SU-DHL-6 (cell line): ENCODE measurements around the gene OSBPL10.

Experiments
- H2AFZ ChIP-seq: fragments of 200-600 bp; sonication (generic); 2 replicates; pipeline ENCODE4 v1.6.1; 2014; ENCODE audit warnings: low read depth, mild to moderate bottlenecking, moderate library complexity, mixed read lengths, antibody characterized with exemption, low read length; ENCODE audit not compliant: severe bottlenecking
- H3F3A ChIP-seq: fragments of 200-600 bp; shearing (Covaris generic); 2 replicates; pipeline ENCODE4 v1.6.0; 2016; ENCODE audit warnings: antibody characterized with exemption, mild to moderate bottlenecking; ENCODE audit not compliant: insufficient read depth
- H3K27ac ChIP-seq: fragments of 200-600 bp; sonication (generic); 2 replicates; pipeline ENCODE4 v1.5.1; 2016; ENCODE audit warnings: low read depth, mild to moderate bottlenecking, low read length, moderate library complexity, mixed read lengths
- H3K27me3 ChIP-seq: fragments of 200-600 bp; sonication (generic), shearing (Covaris generic); 2 replicates; pipeline ENCODE4 v1.6.0; 2014; ENCODE audit warnings: mild to moderate bottlenecking, low read length
- H3K36me3 ChIP-seq: fragments of 200-600 bp; sonication (generic); 2 replicates; pipeline ENCODE4 v1.6.1; 2014; ENCODE audit warnings: mild to moderate bottlenecking, low read length, mixed read lengths
- H3K4me2 ChIP-seq: fragments of 300-600, 200-600 bp; shearing (Covaris generic), sonication (generic); 2 replicates; pipeline ENCODE4 v1.6.0; 2014; ENCODE audit warnings: low read length, low read depth, mild to moderate bottlenecking; ENCODE audit not compliant: poor library complexity, severe bottlenecking
- H3K4me3 ChIP-seq: fragments of 200-600 bp; sonication (generic); 2 replicates; pipeline ENCODE4 v1.5.1; 2014; ENCODE audit warnings: antibody characterized with exemption, low read length, mild to moderate bottlenecking, mixed read lengths; ENCODE audit not compliant: insufficient read depth, poor library complexity, severe bottlenecking
- H3K79me2 ChIP-seq: fragments of 200-600 bp; sonication (generic); 2 replicates; pipeline ENCODE4 v1.6.1; 2014; ENCODE audit warnings: mild to moderate bottlenecking, low read length, moderate library complexity; ENCODE audit not compliant: insufficient read depth
- H3K9ac ChIP-seq: fragments of 200-600 bp; sonication (generic); 2 replicates; pipeline ENCODE4 v1.7.0; 2014; ENCODE audit warnings: mild to moderate bottlenecking, low read length
- H3K9me2 ChIP-seq: fragments of 200-600 bp; sonication (generic); replicated peaks from 2 replicates; pipeline ENCODE4 v1.6.1; 2014; ENCODE audit warnings: low read length; ENCODE audit not compliant: insufficient read depth
- H3K9me3 ChIP-seq: fragments of 200-600 bp; sonication (generic); 2 replicates; pipeline ENCODE4 v1.6.1; 2014; ENCODE audit warnings: low read length, mixed read lengths; ENCODE audit not compliant: insufficient read depth
- H4K20me1 ChIP-seq: fragments of 200-600 bp; sonication (generic); 2 replicates; pipeline ENCODE4 v1.6.1; 2014; ENCODE audit warnings: low read depth, mild to moderate bottlenecking, antibody characterized with exemption, low read length, moderate library complexity, mixed read lengths
- EZH2phosphoT487 ChIP-seq: fragments of 200-600 bp; sonication (generic), shearing (Covaris generic); conservative IDR thresholded peaks from 2 replicates; pipeline ENCODE4 v1.6.1; 2018; ENCODE audit warnings: mild to moderate bottlenecking, antibody characterized with exemption, low read length, moderate library complexity, mixed read lengths
- TF ChIP-seq, protein P1 (sequence below): fragments of 200-600 bp; sonication (generic); IDR thresholded peaks from one replicate; pipeline ENCODE4 v1.5.1; 2017; ENCODE audit warnings: antibody characterized with exemption, mild to moderate bottlenecking, low read length, moderate library complexity; ENCODE audit not compliant: insufficient read depth, poor library complexity, severe bottlenecking

The OSBPL10 gene

DNA sequence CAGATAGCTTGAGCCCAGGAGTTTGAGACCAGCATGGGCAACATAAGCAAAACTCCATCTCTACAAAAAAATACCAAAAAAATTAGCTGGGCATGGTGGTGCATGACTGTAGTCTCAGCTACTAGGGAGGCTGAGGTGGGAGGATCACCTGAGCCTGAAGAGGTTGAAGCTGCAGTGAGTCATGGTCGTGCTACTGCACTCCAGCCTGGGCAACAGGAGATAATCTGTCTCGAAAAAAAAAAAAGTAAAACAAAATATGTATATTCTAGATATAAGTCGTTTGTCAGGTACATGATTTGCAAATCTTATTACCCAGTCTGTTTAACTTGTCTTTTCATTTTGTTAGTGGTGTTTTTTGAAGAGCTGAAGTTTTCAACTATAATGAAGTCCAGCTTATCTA, 40.7 kb upstream of the OSBPL10 start:
- H3K27ac ChIP-seq = no peak overlapping the region
- H3K79me2 ChIP-seq = no peaks in the 10 kb centered on the region
- TF ChIP-seq, protein P1, sequence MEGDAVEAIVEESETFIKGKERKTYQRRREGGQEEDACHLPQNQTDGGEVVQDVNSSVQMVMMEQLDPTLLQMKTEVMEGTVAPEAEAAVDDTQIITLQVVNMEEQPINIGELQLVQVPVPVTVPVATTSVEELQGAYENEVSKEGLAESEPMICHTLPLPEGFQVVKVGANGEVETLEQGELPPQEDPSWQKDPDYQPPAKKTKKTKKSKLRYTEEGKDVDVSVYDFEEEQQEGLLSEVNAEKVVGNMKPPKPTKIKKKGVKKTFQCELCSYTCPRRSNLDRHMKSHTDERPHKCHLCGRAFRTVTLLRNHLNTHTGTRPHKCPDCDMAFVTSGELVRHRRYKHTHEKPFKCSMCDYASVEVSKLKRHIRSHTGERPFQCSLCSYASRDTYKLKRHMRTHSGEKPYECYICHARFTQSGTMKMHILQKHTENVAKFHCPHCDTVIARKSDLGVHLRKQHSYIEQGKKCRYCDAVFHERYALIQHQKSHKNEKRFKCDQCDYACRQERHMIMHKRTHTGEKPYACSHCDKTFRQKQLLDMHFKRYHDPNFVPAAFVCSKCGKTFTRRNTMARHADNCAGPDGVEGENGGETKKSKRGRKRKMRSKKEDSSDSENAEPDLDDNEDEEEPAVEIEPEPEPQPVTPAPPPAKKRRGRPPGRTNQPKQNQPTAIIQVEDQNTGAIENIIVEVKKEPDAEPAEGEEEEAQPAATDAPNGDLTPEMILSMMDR = no peak
- no peak for TF ChIP-seq EZH2phosphoT487
- peaks cover 3% of the 10 kb centered on the region; the same call in 1 of the 2 replicates for H3F3A ChIP-seq
- H3K4me3 ChIP-seq = no peak overlapping the region
- H3K36me3 ChIP-seq = no peaks in the 10 kb centered on the region
- H3K9me2 ChIP-seq = no peaks in the 10 kb centered on the region
- H3K9me3 ChIP-seq = no peaks in the 10 kb centered on the region
- no peak overlapping the region for H3K4me2 ChIP-seq
- H3K27me3 ChIP-seq = no peaks in the 10 kb centered on the region
- H3K9ac ChIP-seq = no peak overlapping the region
- H2AFZ ChIP-seq = no peak overlapping the region
- no peaks in the 10 kb centered on the region for H4K20me1 ChIP-seq

DNA sequence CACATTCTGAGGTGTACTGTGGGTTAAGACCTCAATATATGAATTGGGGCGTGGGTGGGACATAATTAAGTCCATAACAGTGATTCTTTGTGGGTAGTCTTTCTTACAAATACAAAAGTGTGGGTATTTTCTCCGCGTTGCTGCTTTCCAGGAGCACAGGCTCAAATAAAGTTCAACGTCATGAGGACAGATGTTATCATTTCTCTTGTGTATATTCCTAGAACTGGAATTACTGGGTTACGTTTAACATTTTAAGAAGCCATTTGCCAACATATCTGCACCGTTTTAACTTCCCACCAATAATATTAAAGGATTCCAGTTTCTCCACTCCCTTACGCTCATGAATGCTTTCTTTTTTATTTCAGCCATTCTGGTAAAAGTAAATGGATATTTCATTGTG, 40.1 kb upstream of the OSBPL10 start:
- Histone ChIP-seq H3K9me3 (no peaks in the 10 kb centered on the region), H3K27me3 (no peaks in the 10 kb centered on the region), H3K9ac (no peak overlapping the region), H3K9me2 (no peaks in the 10 kb centered on the region), H3K79me2 (no peaks in the 10 kb centered on the region), H3K4me3 (no peak overlapping the region), H3K27ac (no peak overlapping the region), H3K36me3 (no peaks in the 10 kb centered on the region), H3F3A (peaks cover under 1% of the 10 kb centered on the region; the same call in 1 of the 2 replicates), H4K20me1 (no peaks in the 10 kb centered on the region), H2AFZ (no peak overlapping the region), H3K4me2 (no peak overlapping the region)
- TF ChIP-seq, protein P1 = no peak
- TF ChIP-seq EZH2phosphoT487 = no peak

DNA sequence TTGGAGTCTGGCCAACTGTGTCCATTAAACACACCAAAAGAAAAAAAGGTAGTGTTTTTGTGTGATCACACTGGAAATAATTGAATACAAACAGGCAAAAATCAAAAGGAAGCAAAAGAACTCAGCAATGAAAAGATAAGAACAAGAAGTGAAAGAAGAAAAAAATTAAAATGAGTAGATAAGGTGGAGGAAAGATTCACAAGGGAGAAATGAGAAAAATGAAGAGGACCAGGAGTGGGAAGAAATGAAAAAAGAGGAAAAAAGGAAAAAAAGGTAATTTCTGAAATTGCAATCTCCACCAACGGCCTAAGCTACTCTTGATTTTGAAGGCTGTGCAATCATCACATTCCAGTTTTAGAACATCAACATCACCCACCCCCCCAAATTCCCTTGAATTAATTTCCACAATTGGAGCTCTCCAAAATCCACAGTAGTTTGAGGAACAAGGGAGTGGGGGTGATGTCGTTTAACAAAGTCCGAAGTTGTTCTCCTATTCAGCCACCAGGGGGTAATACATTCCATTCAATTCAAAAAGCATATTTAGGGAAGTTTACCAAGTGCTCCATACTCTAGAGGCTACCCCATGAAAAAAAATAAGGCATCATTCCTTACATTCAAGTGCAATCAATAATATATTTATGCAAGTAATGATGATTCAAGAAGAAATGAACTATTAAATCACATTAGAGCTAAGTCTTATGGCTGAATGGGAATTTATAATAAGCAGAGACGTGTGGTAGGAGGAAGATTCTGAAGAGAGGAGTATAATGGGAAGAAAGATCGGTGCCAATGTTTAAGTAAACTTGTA, 37.9 kb upstream of the OSBPL10 start:
- H3K27ac ChIP-seq = no peak overlapping the region
- no peaks in the 10 kb centered on the region for H3K36me3 ChIP-seq

More for the DNA sequence above, 37.9 kb upstream of the OSBPL10 start:
- no peaks in the 10 kb centered on the region for H4K20me1 ChIP-seq
- no peaks in the 10 kb centered on the region for H3K27me3 ChIP-seq
- H2AFZ ChIP-seq = no peak overlapping the region
- H3K79me2 ChIP-seq = no peaks in the 10 kb centered on the region
- no peak overlapping the region for H3K4me3 ChIP-seq
- no peaks in the 10 kb centered on the region for H3K9me3 ChIP-seq
- H3K9ac ChIP-seq = no peak overlapping the region
- no peaks in the 10 kb centered on the region for H3K9me2 ChIP-seq
- no peaks in the 10 kb centered on the region for H3F3A ChIP-seq
- no peak overlapping the region for H3K4me2 ChIP-seq
- TF ChIP-seq EZH2phosphoT487 = no peak
- TF ChIP-seq, protein P1 = peak; percentile 71
